H9 (cell line): ENCODE measurements around the gene S1PR5. TPM values are rescaled to one million over a fixed set of nuclear protein-coding genes. Genes with fewer than 3 reads are reported as not detected.

Experiments used
- DNase-seq: peaks from one replicate; pipeline ENCODE4 v3.0.0-alpha.2; 2017
- H2AFZ ChIP-seq: one replicate; pipeline ENCODE4 v1.6.1; 2013; ENCODE audit warnings: mild to moderate bottlenecking, low read length, control low read depth, moderate library complexity
- H2AK5ac ChIP-seq: 2 replicates; pipeline ENCODE4 v1.6.1; 2013; ENCODE audit warnings: low read length, control low read depth, mixed read lengths; ENCODE audit not compliant: insufficient read length
- H2BK120ac ChIP-seq: one replicate; pipeline ENCODE4 v1.6.1; 2013; ENCODE audit warnings: low read depth, mild to moderate bottlenecking, low read length, control low read depth, inconsistent platforms; ENCODE audit not compliant: poor library complexity, severe bottlenecking
- H2BK12ac ChIP-seq: 2 replicates; pipeline ENCODE4 v1.6.1; 2013; ENCODE audit warnings: low read length, control low read depth, mixed read lengths, low read depth; ENCODE audit not compliant: insufficient read length
- H2BK15ac ChIP-seq: 2 replicates; pipeline ENCODE4 v1.6.1; 2013; ENCODE audit warnings: low read depth, low read length, control low read depth
- H2BK20ac ChIP-seq: one replicate; pipeline ENCODE4 v1.6.1; 2013; ENCODE audit warnings: low read depth, mild to moderate bottlenecking, low read length, control low read depth, inconsistent platforms; ENCODE audit not compliant: poor library complexity, severe bottlenecking
- H2BK5ac ChIP-seq: 2 replicates; pipeline ENCODE4 v1.6.1; 2013; ENCODE audit warnings: low read length, control low read depth, mixed read lengths; ENCODE audit not compliant: insufficient read length
- H3K14ac ChIP-seq: 2 replicates; pipeline ENCODE4 v1.6.1; 2013; ENCODE audit warnings: low read length, control low read depth; ENCODE audit not compliant: insufficient read depth
- H3K18ac ChIP-seq: 2 replicates; pipeline ENCODE4 v1.6.1; 2013; ENCODE audit warnings: low read depth, mild to moderate bottlenecking, mixed read lengths, low read length, control low read depth; ENCODE audit not compliant: insufficient read length
- H3K23ac ChIP-seq: 2 replicates; pipeline ENCODE4 v1.6.1; 2013; ENCODE audit warnings: low read length, control low read depth, mixed read lengths, low read depth; ENCODE audit not compliant: insufficient read length
- H3K23me2 ChIP-seq: 2 replicates; pipeline ENCODE4 v1.6.1; 2013; ENCODE audit warnings: low read depth, mild to moderate bottlenecking, mixed read lengths, low read length, control low read depth; ENCODE audit not compliant: insufficient read length, poor library complexity, severe bottlenecking
- H3K27ac ChIP-seq: 2 replicates; pipeline ENCODE4 v1.5.1; 2013; ENCODE audit warnings: low read length, control low read depth, mixed read lengths, low read depth; ENCODE audit not compliant: insufficient read length
- H3K27me3 ChIP-seq: 2 replicates; pipeline ENCODE4 v1.6.1; 2013; ENCODE audit warnings: low read length, control low read depth, inconsistent platforms; ENCODE audit not compliant: insufficient read depth
- H3K4ac ChIP-seq: 2 replicates; pipeline ENCODE4 v1.6.1; 2013; ENCODE audit warnings: low read depth, mild to moderate bottlenecking, control low read depth, inconsistent platforms, low read length, moderate library complexity
- H3K4me1 ChIP-seq: 2 replicates; pipeline ENCODE4 v1.6.1; 2013; ENCODE audit warnings: low read length, control low read depth, inconsistent platforms; ENCODE audit not compliant: insufficient read depth
- H3K4me2 ChIP-seq: 2 replicates; pipeline ENCODE4 v1.6.1; 2013; ENCODE audit warnings: low read length, control low read depth, mixed read lengths; ENCODE audit not compliant: insufficient read length, insufficient read depth
- H3K56ac ChIP-seq: 2 replicates; pipeline ENCODE4 v1.6.1; 2013; ENCODE audit warnings: low read depth, mild to moderate bottlenecking, mixed read lengths, low read length, control low read depth; ENCODE audit not compliant: insufficient read length
- H3K79me1 ChIP-seq: 2 replicates; pipeline ENCODE4 v1.6.1; 2013; ENCODE audit warnings: low read depth, mild to moderate bottlenecking, moderate library complexity, low read length, control low read depth, inconsistent platforms; ENCODE audit not compliant: insufficient read depth, poor library complexity, severe bottlenecking
- H3K79me2 ChIP-seq: 2 replicates; pipeline ENCODE4 v1.6.1; 2013; ENCODE audit warnings: low read length, control low read depth, inconsistent platforms; ENCODE audit not compliant: insufficient read depth
- H3K9ac ChIP-seq: 2 replicates; pipeline ENCODE4 v1.6.1; 2013; ENCODE audit warnings: low read length, control low read depth, mixed read lengths; ENCODE audit not compliant: insufficient read length; ENCODE audit errors: extremely low read depth
- H3K9me3 ChIP-seq: one replicate; pipeline ENCODE4 v1.6.1; 2013; ENCODE audit warnings: low read depth, low read length, inconsistent platforms; ENCODE audit not compliant: control insufficient read depth
- H3T11ph ChIP-seq: one replicate; pipeline ENCODE4 v1.6.1; 2013; ENCODE audit warnings: mild to moderate bottlenecking, low read length, control low read depth, inconsistent platforms
- H4K20me1 ChIP-seq: one replicate; pipeline ENCODE4 v1.6.1; 2013; ENCODE audit not compliant: control insufficient read depth, insufficient read length, insufficient read depth
- H4K5ac ChIP-seq: 2 replicates; pipeline ENCODE4 v1.6.1; 2013; ENCODE audit warnings: low read depth, mild to moderate bottlenecking, mixed read lengths, low read length, control low read depth; ENCODE audit not compliant: insufficient read length
- H4K8ac ChIP-seq: replicated peaks from 2 replicates; pipeline ENCODE4 v1.6.1; 2013; ENCODE audit warnings: low read length, control low read depth, mixed read lengths, low read depth; ENCODE audit not compliant: insufficient read length
- H4K91ac ChIP-seq: 2 replicates; pipeline ENCODE4 v1.6.1; 2013; ENCODE audit warnings: low read depth, mild to moderate bottlenecking, moderate library complexity, mixed read lengths, low read length, control low read depth; ENCODE audit not compliant: insufficient read length
- H3K27ac Mint-ChIP-seq, 3 experiments: 2 replicates in 2 of 3; 3 replicates in 1 of 3; pipeline ENCODE4 v1.8.0; 2020 to 2021; ENCODE audit warnings: mixed read lengths in 3 of 3, mild to moderate bottlenecking in 1 of 3, moderate library complexity in 1 of 3
- H3K27me3 Mint-ChIP-seq: 2 replicates; pipeline ENCODE4 v1.8.0; 2021; ENCODE audit warnings: low read depth, mild to moderate bottlenecking, moderate library complexity, mixed read lengths
- H3K36me3 Mint-ChIP-seq, 3 experiments: 2 replicates in 2 of 3; 3 replicates in 1 of 3; pipeline ENCODE4 v1.8.0; 2020 to 2021; ENCODE audit warnings: low read depth in 3 of 3, mixed read lengths in 3 of 3; ENCODE audit not compliant: insufficient read depth in 1 of 3
- H3K4me1 Mint-ChIP-seq, 2 experiments: 2 replicates each; pipeline ENCODE4 v1.8.0; 2020; ENCODE audit warnings: mixed read lengths in 2 of 2
- H3K4me3 Mint-ChIP-seq, 2 experiments: 2 replicates in 1 of 2; 3 replicates in 1 of 2; pipeline ENCODE4 v1.8.0; 2020 to 2021; ENCODE audit warnings: mild to moderate bottlenecking in 2 of 2, mixed read lengths in 2 of 2, moderate library complexity in 1 of 2
- H3K9me3 Mint-ChIP-seq, 2 experiments: 2 replicates in 1 of 2; 3 replicates in 1 of 2; pipeline ENCODE4 v1.8.0; 2020; ENCODE audit warnings: mild to moderate bottlenecking in 2 of 2, mixed read lengths in 2 of 2, moderate library complexity in 1 of 2
- CTCF ChIP-seq: fragments of 200-600 bp; sonication (generic); conservative IDR thresholded peaks from 3 replicates; pipeline ENCODE4 v1.8.0; 2021; ENCODE audit warnings: antibody characterized with exemption, mild to moderate bottlenecking
- WGBS: extraction: QIAGEN DNeasy Blood & Tissue Kit; methylation state at CpG from one replicate; pipeline ENCODE4 v1.1.7; 2013; ENCODE audit warnings: missing lambda C conversion rate, low lambda C conversion rate, mixed read lengths; ENCODE audit not compliant: insufficient read length; ENCODE audit errors: extremely low coverage; 5-methylcytosine and 5-hydroxymethylcytosine counted together
- total RNA-seq: library from RNA; stranded (reverse); gene quantifications from 2 replicates; pipeline ENCODE4 v1.2.1, GENCODE V29; 2021

The S1PR5 gene
- total RNA-seq, 1 experiment from 2014 or later: 8.1 TPM

GRCh38 chr19:10519421-10519820 lies 2.2 kb upstream of the S1PR5 start:
- no peak overlapping the region for H2AFZ ChIP-seq
- H4K5ac ChIP-seq: no peak overlapping the region
- no peak for TF ChIP-seq CTCF
- no peak overlapping the region for H3K27ac Mint-ChIP-seq
- no peaks in the 10 kb centered on the region for H3K9me3 ChIP-seq
- no peak overlapping the region for H4K91ac ChIP-seq
- no peak overlapping the region for H2BK12ac ChIP-seq
- H2BK20ac ChIP-seq: no peak overlapping the region
- H3K27me3 Mint-ChIP-seq: peaks cover 20% of the 10 kb centered on the region
- no CpG with 5 or more reads among the region's 7 CpGs for WGBS
- no peak for DNase-seq
- no peak overlapping the region for H2BK120ac ChIP-seq
- no peaks in the 10 kb centered on the region for H4K20me1 ChIP-seq
- H3K36me3 Mint-ChIP-seq: no peaks in the 10 kb centered on the region
- H3T11ph ChIP-seq: no peak overlapping the region
- H3K79me1 ChIP-seq: no peaks in the 10 kb centered on the region
- no peak overlapping the region for H3K23ac ChIP-seq
- H2BK5ac ChIP-seq: no peak overlapping the region
- H3K18ac ChIP-seq: no peak overlapping the region
- peak overlapping the region; percentile 11 to 70 for H3K4me3 Mint-ChIP-seq
- peaks cover 16% of the 10 kb centered on the region for H3K23me2 ChIP-seq
- no peaks in the 10 kb centered on the region for H3K9me3 Mint-ChIP-seq
- H3K79me2 ChIP-seq: no peaks in the 10 kb centered on the region
- H3K14ac ChIP-seq: no peak overlapping the region
- no peak overlapping the region for H2BK15ac ChIP-seq
- H3K9ac ChIP-seq: no peak overlapping the region
- no peak overlapping the region for H3K4ac ChIP-seq
- H3K4me1 ChIP-seq: no peaks in the 10 kb centered on the region; the same call in 1 of the 2 replicates
- H3K4me2 ChIP-seq: no peak overlapping the region
- H3K27ac ChIP-seq: no peak overlapping the region
- H4K8ac ChIP-seq: no peak overlapping the region
- peaks cover 19 to 29% of the 10 kb centered on the region in 2 experiments for H3K4me1 Mint-ChIP-seq
- peaks cover 2% of the 10 kb centered on the region; the same call in 1 of the 2 replicates for H3K27me3 ChIP-seq
- no peak overlapping the region for H3K56ac ChIP-seq
- no peak overlapping the region for H2AK5ac ChIP-seq
